Hepatic stellate cell (primary cell): ENCODE measurements around the gene APBA2.
A peak's percentile ranks its signal among the peaks of the same experiment; 100 is the strongest.
"Not testable (repeated sequence)": the region's sequence is repeated elsewhere in the genome, so short reads cannot be mapped to it uniquely, and the experiment has no call there.

Experiments used
- DNase-seq: peaks from one replicate; pipeline ENCODE4 v3.0.0; 2011; ENCODE audit warnings: low spot score

APBA2 gene

DNA sequence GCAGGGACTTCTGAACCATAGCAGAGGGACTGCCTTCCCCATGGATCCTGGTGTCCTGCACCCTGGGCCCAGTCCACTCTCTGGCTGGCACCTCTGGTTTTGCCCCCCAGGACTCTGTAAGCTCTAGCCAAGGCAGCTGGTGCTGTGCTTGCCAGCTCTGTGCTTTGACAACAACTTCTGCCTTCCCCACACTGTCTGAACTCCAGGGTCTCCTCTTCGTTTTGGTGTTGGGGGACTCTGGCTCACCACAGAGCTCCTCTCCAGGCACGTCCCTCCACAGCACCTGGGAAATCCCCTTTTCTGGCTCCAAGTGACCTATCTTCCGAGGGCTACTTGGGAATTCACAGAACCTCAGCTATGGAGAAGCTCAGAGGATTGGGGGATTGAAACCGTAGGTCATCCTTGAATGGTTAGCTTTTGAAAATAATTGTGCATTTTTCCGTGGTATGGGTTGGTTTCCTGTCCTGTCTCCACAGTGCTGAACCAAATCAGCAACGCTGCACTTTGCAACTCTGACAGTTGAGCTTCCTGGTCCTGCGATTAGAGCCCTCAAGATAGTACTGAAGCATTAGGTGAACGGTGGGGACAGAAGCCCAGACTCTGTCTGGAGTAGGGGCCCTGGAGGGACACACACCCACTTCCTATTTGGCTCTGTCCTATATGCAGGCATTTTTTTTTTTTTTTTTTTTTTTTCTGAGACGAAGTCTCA, 152.4 kb downstream of the APBA2 start:
- no peak for DNase-seq

DNA sequence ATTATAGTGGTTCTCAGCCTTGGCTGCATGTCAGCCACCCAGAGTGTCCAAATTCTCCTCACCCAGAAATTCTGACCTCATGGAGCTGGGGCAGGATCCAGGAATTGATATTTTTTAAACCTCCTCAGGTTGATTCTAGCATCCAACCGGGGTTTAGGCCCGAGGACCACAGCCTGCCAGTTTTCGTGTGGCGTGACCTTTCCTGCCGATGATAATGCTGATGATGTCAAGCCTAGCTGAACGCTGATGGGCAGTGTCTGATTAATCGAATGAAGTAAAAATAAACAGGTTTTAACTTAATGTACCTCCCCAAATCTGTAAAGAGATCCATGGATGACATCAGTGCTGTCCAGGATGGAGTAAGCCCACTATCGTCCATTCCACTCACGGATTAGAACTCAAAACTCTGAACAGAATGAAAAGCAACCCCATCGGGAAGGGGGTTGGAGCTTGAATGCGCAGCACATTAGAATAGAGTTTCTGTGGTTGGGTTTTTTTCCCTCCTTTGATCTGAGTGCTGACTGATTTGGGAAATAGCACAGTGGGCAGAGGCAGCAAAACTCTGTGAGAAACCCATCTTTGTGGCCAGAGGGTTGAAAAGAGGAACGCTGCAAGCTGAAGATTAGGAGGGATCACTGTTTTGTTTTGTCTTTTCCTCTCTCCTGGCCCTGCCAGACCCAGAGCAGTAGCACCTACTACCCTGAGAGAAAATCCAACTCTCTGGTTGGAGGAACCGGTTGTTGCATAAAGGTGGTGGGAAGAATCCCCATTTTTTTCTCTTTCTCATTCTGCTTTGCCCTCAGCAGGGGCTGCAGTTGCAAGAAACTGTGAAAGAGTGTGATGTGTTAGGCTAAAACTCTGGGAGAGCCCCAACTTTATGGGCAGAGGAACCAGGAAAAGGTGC, 153.9 kb downstream of the APBA2 start:
- DNase-seq = no peak

DNA sequence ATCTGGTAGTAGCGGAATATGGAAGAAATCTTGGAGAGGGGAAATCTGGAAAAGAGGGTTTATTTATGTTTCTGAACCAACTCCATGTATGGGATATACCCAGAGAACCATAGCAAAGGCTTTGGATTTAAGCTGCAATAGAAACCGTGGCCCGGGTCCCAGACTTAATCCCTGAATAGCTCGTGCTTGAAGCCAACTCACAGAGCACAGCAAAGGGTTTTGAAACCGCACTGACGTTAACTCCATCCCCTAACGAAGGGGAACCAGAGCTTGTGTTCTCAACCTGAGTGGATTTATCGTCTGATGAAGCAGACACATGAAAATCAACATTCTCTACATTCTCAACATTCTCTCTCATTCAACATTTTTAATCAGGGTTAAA, 154.6 kb downstream of the APBA2 start:
- no peak for DNase-seq

DNA sequence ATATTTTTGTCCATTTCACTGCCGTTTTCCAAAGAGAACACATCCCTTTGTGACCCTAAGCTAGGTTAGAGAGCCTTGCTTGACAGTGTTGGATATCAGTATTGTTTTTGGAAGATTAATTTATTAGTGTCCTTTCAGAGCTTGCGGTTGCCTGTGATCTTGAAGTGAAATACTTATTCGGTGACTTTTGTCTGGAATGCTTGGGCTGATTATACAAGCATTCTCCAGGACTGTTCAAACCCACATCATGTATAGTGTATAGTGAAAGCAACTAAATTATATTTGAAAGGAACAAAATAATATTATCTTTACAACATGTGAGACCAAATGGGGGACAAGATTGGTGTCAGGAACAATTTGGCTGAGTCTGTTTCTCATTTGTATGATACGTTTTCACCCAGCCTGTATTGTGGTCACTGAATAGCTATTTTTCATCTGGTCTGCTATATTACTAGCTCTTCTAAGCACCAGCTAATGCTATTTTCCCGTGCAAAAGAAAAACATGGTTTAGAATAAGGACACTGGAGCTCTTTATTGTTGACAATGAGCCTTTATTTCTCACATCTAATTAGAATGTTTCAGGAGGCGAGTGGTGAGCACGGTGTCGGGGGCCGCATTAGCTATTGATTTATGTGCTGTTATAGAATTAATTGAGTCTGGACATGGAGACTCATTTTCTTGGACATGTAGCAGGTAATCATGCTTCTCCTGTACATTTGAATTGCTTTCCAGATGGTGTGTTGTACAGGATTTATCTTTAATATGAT, 158.1 kb downstream of the APBA2 start:
- DNase-seq = no peak

DNA sequence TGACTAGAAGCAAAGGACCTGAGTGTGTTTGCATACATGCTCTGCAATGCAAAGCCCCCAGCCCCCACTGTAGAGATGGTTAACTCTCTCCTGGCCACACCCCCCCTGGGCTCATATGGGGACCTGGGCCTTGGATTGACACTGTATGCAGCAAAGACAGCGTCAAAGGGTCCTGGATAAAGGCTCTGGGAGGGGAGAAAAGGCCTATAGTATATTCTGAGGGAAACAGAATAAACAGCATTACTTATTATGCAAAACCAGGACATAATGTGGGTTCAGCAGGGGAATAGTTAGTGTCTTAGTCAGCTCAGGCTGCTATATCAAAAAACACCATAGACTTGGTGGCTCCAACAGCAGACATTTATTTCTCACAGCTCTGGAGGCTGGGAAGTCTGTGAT, 158.7 kb downstream of the APBA2 start:
- DNase-seq = peak; percentile 23

DNA sequence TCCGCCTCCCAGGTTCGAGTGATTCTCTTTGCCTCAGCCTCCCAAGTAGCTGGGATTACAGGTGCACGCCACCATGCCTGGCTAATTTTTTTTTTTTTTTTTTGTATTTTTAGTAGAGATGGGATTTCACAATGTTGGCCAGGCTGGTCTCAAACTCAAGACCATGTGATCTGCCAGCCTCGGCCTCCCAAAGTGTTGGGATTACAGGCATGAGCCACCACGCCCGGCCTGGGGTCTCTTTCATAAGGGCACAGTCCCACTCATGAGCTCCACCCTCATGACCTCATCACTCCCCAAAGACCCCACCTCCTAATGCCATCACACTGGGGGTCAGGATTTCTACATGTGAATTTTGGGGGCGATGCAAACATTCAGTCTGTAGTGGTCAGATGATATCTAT, 159.4 kb downstream of the APBA2 start:
- DNase-seq = not testable (repeated sequence)

DNA sequence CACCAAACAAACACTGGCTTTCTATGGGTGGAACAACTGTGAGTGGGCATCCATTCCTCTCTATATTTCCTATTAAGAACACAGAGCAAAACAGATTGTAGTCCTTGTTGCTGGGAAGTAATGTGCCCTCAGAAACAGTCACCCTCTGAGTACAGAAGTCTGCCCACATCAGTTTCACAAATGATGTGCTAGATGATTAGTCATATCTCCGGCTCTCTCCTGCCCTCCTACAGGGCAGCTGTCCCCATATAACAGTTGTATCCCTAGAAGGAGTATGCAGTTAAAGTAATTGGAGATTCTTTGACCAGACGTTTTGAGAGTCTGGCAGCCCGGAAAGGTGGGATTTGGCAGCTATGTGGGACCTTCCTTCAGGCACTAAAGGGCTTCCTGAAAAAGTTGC, 159.9 kb downstream of the APBA2 start:
- peak; percentile 69 for DNase-seq

DNA sequence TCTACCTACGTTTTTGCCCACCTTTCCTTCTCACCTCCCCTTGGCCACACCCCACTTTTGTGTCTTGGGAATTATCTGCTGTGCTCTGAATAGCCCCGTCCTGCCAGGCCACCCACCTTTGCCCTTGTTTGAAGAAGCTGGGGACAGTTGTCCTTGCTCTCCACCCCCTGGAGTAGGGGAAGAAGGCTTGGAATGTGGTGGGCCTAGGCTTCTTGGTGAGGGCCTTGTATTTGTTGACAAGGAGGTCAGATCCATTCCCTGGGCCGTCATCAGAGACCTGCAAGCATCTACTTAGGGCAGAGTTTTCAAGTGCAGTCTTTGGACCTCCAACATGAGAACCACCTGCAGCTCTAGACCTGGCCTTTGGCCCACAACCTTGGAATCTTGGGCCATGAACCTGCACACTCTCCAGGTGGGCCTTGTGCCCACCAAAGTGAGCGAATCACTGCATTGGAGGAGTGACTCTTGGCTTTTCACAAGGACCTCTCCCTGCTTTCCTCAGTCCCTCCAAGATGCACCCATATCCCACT, 160.6 kb downstream of the APBA2 start:
- DNase-seq = no peak

DNA sequence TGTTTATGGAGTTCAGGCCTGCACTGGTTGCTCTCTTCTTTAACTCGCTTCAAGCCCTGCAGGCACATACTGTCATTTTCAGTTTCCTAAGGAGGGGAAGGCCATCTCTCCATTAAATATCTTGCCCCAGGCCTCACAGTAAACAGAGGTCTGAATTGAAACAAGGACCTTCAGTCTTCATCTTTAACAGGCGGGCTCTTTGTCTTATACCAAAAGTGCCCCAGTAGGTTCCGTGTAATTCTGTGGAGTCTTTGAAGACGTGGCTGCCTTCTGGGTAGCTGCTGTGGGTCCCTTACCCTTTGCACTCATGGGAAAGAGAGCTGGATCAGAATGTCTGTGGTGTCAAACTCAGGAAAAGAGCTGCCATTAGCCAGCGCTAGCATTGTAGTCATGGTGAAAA, 161.2 kb downstream of the APBA2 start:
- DNase-seq = no peak

DNA sequence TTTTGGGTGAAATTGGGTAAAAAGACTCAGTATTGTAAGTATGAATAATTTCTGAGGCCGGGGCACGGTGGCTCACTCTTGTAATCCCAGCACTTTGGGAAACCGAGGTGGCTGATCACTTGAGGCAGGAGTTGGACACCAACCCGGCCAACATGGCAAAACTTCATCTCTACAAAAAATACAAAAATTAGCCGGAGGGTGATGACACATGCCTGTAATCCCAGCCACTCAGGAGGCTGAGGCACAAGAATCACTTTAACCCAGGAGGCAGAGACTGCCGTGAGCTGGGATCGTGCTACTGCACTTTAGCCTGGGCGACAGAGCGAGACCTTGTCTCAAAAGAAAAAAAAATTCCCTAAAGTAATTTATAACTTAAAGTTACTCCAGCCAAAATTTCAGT, 162.2 kb downstream of the APBA2 start:
- DNase-seq = no peak

DNA sequence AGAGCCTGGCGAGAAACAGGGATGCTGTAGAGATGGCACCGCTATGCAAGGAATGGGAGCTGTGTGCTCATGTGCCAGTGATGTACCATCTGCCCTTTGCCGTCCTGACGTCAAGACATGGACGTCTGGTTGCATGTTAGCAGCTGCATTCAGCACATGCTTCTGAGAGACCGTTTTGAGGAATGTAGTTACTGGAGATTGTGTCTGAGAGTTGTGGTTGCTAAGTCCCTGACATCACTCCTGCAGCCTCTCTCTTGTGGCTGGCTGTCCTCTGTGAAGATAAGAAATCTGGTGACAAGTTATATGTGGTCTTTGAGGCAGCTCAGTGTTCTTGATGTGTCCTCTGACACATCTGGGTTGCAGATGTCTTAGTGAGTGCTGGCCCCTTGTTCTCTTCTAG, 165.1 kb downstream of the APBA2 start:
- peak; percentile 49 for DNase-seq

DNA sequence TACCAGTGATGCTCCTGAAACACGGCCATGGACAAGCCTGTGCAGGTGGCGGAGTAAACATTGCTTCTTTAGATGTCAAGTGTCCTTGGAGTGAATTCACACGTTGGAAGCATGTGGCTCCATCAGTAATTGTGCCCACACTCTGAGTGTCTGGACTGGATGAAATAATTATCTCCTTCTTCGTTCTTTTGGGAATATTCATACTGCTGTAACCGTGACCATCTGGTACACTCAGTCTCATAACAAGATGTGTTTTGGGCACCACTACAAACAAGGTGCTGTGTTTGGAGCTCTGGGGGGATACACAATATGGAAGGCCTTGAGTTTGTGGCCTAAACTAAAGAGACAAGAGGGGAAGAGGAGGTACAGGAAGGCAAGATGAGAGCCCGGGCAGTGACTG, 165.6 kb downstream of the APBA2 start:
- DNase-seq = no peak

DNA sequence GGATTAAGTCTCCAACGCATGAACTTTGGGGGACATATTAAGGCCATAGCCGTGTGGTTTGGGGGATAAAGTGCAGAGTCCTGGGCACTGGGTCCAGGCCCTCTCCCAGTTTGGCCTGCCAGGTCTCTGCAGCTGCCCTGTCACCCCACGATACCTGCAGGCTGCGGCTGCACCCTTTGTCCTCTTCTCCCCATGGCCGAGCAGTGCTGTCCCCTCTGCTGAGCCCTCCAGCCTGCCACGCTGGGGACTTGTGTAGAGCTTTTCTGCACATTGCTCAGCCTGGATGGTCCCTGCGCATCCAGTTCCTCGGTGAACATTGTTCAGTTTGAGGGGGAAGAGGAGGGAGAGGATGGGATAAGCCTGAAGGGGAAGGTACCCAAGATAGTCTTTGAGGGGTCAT, 167.2 kb downstream of the APBA2 start:
- no peak for DNase-seq

DNA sequence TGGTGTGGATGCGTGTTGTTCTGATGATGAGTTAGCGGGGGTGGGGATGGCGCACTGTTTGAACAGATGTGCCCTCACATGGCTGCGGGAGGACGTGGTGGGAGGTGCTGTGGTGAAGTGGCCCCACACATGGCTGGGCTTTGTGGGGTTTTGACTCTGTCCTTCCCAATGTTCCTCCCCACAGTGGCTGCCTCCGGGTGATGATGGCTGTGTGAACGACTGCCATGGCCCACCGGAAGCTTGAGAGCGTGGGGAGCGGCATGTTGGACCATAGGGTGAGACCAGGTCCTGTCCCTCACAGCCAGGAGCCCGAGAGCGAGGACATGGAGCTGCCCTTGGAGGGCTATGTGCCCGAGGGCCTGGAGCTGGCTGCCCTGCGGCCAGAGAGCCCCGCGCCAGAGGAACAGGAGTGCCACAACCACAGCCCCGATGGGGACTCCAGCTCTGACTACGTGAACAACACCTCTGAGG, 167.9 kb downstream of the APBA2 start:
- no peak for DNase-seq

DNA sequence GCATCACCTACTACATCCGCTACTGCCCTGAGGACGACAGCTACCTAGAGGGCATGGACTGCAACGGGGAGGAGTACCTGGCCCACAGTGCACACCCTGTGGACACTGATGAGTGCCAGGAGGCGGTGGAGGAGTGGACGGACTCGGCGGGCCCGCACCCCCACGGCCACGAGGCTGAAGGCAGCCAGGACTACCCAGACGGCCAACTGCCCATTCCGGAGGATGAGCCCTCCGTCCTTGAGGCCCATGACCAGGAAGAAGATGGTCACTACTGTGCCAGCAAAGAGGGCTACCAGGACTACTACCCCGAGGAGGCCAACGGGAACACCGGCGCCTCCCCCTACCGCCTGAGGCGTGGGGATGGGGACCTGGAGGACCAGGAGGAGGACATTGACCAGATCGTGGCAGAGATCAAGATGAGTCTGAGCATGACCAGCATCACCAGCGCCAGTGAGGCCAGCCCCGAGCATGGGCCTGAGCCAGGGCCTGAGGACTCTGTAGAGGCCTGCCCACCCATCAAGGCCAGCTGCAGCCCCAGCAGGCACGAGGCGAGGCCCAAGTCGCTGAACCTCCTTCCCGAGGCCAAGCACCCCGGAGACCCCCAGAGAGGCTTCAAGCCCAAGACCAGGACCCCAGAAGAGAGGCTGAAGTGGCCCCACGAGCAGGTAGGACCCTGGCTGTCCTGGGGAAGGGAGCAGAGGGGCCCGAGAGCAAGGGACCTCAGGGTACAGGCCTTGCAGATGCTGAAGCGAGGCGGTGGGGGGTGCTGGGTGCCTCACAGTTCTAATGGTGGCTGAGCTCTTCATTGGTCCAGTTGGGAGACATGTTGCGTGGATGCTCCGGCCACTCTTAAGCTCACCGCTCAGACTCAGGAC, 168.6 kb downstream of the APBA2 start:
- DNase-seq = no peak

DNA sequence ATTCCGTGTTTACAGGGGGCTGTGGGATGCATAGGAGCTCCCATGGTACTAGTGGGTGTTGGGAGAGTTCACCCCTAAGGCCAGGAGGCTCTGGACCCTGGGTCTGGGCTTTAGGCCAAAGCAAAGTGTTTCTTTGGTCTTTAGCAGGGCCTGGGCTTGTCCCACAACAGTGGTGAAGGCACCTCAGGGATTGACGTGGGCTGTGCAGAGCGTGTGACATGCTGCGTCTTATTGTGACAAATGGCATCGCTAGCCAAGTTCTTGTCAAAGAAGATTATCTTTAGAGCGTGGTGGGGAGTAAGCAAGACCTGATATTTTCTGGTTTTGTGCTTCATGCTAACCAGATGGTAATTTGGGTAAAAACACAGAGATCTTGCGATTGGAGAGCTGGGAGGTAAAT, 170.1 kb downstream of the APBA2 start:
- no peak for DNase-seq

DNA sequence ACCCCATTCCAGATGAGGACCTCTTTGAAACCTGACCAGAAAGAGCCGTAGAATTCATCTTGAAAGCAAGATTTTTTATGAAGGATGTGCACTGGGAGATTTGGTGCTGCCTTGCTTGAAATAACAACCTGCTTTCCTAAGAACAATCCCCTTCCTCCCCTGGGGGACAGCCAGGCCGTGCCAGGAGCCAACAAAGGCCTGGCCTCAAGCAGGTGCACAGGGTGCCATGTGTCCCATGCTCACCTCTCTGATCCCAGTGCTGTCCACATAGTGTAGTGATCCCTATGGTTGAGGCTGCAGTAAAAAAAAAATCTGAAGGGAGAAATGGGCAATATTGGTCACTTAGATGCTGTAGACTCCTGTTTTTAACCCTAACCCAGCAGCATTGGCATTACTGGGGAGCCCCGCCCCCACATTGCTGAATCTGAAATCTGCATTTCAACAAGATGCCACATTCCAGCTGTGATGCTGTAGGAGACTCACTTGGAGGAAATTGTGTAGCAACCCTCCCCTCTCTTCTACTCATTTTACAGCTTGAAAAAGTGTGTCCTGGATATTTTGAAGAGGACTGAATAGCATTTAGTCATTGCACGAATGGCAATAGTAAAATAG, 171.2 kb downstream of the APBA2 start:
- no peak for DNase-seq

DNA sequence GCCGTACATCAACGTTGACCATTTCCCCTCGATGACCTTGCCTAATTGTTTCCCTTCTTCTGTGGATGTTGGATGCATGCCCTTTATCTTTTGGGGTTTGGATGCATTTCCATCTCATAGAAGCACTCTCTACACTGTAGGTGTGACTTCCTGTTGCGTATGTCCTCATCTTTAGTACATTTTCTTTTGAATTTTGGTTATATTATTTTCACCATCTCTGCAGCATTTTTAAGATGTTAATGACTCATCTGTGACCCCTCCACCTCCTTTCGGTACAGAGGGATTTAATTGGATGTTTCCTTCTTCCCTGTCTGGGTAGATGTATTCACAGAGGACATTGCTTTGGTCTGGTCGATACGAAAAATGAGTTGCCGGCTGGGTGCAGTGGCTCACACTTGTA, 172.1 kb downstream of the APBA2 start:
- no peak for DNase-seq

DNA sequence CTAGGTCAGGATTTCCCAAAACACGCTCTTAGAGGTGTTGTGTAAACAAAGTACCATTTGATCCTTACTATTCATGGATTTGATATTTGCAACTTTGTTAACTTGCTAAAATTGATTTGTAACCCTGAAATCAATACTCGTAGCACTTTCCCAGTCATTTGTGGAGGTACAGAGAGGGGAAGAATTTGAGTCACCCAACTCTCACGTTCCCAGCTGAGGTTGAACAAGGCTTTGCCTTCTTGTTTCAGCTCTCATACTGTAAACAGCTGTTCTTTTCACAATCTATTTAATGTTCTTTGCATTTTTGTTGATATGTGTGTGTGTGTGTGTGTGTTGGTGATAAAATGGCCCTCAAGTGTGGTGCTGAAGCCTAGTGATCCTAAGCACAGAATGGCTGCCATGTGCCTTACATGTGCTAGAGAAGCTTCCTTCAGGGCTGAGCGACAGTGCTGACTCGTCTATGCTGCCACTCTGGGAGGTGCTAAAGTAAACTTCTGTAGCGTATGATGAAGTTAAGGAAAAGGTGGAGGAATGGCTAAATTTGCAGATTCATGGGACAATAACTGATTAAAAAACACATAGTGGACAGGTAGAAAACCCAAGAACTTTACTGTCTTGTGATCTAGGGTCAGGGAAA, 173.2 kb downstream of the APBA2 start:
- no peak for DNase-seq

DNA sequence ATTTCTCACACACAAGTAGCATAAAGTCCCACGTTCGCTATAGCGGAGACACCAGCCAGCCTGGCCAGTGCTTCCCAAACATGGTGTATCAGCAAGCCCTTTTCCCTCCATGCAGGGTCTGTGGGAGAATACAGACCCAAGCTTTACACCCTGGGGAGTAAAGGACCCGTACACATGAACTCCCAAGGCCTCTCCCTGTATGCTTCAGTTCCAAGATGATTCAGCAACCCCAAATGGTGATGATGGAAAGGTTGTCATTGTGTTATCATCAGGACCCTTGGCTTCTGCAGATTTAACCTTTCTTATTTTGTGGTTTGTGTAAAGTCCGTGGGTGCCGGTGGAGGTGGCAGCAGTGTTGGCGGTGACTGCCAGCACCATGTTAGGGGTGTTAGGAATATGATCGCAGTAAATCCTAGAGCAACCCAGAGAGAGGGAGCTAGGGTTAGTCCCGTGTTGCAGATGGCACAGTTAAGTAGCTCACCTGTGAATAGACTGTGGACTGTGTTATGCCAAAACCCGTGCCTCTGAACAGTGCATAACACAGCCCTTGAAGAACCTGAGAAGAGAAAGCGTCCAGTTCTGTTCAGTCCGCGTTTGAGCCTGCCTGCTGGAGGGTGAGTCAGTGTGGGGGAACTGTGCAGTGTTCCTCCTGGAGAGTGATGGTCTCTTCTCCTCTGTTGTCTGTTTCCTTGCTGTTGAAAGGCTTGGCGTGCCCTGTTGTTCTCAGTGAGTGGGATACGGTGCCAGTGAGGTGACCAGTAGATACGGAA, 174.3 kb downstream of the APBA2 start:
- no peak for DNase-seq
